Esophagus (tissue), 2 donors: ENCODE data around the gene CNIH2. TPM values are rescaled to one million over a fixed set of nuclear protein-coding genes. Genes with fewer than 3 reads are reported as not detected.
"Not testable (repeated sequence)": the region's sequence is repeated elsewhere in the genome, so short reads cannot be mapped to it uniquely, and the experiment has no call there.

Source experiments
- H3K27ac ChIP-seq, 2 donors: one replicate each; pipeline ENCODE4 v1.5.1; 2013; ENCODE audit warnings: low read depth in 2 of 2, mild to moderate bottlenecking in 2 of 2, inconsistent platforms in 1 of 2, low read length in 1 of 2, moderate library complexity in 1 of 2
- H3K27me3 ChIP-seq, 2 donors: one replicate each; pipeline ENCODE4 v1.6.1; 2013; ENCODE audit warnings: low read length in 2 of 2, control low read depth in 1 of 2, mild to moderate bottlenecking in 1 of 2; ENCODE audit not compliant: insufficient read depth in 2 of 2, control insufficient read depth in 1 of 2
- H3K36me3 ChIP-seq, 2 donors: one replicate each; pipeline ENCODE4 v1.6.1; 2013; ENCODE audit warnings: low read length in 1 of 2; ENCODE audit not compliant: control insufficient read depth in 2 of 2, insufficient read depth in 2 of 2
- H3K4me1 ChIP-seq, 2 donors: one replicate each; pipeline ENCODE4 v1.6.1; 2013; ENCODE audit warnings: low read length in 1 of 2; ENCODE audit not compliant: control insufficient read depth in 2 of 2, insufficient read depth in 2 of 2
- H3K4me3 ChIP-seq, 2 donors: one replicate each; pipeline ENCODE4 v1.5.1; 2013; ENCODE audit warnings: low read length in 2 of 2, mild to moderate bottlenecking in 2 of 2, low read depth in 1 of 2, moderate library complexity in 1 of 2
- H3K9me3 ChIP-seq, 2 donors: one replicate each; pipeline ENCODE4 v1.6.1; 2013; ENCODE audit warnings: mild to moderate bottlenecking in 2 of 2, low read depth in 1 of 2, low read length in 1 of 2, moderate library complexity in 1 of 2; ENCODE audit not compliant: control insufficient read depth in 2 of 2, insufficient read depth in 1 of 2
- WGBS, 2 donors: extraction: QIAGEN DNeasy Blood & Tissue Kit; methylation state at CpG; one replicate each; pipeline ENCODE4 v1.1.7; 2013; 5-methylcytosine and 5-hydroxymethylcytosine counted together
- polyA plus RNA-seq, 2 donors: library from polyadenylated mRNA; stranded (reverse); fragments of 200-250 nt; gene quantifications; one replicate each; pipeline ENCODE4 v1.2.3, GENCODE V29; 2013
- donor health status: healthy with polysubstance abuse.
- donor health status: Bipolar disorder and iron deficiency.

CNIH2 gene
- polyA plus RNA-seq, 2 donors, result 0.62 to 0.77 TPM

DNA sequence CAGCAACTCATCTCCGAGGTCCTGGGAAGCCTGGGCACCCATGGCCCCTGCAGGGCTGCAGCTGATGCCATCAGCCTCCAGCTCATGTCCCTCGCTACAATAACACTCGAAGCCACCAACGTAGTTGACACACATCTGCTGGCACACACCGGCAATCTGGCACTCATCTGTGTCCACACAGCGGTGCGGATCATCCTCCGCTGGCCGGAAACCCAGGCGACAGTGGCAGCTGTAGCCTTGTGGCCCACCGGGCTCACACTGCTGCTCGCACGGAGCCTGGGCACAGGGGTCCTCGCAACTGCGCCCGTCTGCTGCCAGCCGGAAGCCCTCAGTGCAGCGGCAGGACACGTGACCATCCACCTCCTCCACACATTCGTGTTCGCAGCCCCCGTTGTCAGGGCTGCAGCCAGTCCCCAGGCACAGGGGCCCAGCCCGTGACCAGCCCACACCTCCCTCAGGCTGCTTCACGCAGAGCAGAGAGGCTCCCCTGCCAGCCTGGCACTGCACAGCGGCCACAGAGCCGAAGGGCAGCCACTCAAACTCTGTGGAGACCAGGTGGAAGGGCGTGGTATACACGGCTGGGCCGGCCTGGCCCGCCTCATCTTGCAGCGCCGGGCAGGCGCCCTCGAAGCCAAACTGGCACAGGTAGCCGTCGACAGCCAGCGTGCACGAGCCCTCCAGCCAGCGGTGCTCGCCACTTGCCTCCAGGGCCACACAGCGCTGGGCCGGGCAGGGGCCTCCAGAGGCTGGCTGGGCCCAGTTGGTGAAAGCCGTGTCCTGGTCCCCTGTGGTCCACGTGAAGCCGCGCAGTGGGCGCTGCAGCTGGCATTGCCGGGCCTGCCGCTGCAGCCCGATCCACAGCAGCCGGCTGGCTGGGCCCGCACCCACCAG, 38.2 kb downstream of the CNIH2 start:
- no peaks in the 10 kb centered on the region for H3K27me3 ChIP-seq
- WGBS, 2 donors, result 42 to 57% methylated on average over 52 of the region's 52 CpGs
- H3K27ac ChIP-seq, result peak overlapping the region; percentile 37 to 74
- H3K36me3 ChIP-seq, result no peaks in the 10 kb centered on the region
- H3K4me3 ChIP-seq, result peak overlapping the region; percentile 11 to 33
- no peaks in the 10 kb centered on the region for H3K9me3 ChIP-seq
- H3K4me1 ChIP-seq, result peaks cover 9 to 26% of the 10 kb centered on the region in 2 donors

DNA sequence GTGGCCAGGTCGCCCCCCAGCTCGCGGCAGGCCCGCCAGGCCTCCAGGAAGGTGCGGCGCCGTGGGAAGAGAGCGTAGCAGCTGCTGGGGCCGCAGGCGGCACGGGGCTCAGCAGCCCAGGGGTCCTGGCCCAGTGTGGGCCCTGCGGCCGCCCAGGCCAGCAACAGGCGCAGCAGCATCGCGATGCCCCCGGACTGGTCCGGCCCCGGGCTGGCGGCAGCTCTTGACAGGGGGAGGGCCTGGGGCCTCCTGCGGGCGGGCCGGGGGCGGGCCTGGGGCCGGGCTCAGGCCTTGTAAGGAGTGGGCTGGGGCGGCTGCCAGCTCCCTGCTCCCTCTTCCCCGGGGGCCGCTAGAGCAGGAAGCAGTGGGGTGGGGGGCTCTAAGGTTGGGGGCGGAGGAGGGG, 38.9 kb downstream of the CNIH2 start, which contains the start of gene CD248:
CD248 (minus strand) TSS at position 196 of the 403 bp plus-strand sequence; CDS start at position 179, 17 bp downstream.
- WGBS, 2 donors, result 22% methylated on average over 22 to 29 of the region's 29 CpGs
- peaks cover 9 to 26% of the 10 kb centered on the region in 2 donors for H3K4me1 ChIP-seq
- H3K27ac ChIP-seq, result peak within 1 kb of the TSS; percentile 74 to 84
- H3K4me3 ChIP-seq, result peak within 1 kb of the TSS; percentile 11 to 33
- H3K9me3 ChIP-seq, result no peaks in the 10 kb centered on the region
- no peaks in the 10 kb centered on the region for H3K36me3 ChIP-seq
- H3K27me3 ChIP-seq, result no peaks in the 10 kb centered on the region

DNA sequence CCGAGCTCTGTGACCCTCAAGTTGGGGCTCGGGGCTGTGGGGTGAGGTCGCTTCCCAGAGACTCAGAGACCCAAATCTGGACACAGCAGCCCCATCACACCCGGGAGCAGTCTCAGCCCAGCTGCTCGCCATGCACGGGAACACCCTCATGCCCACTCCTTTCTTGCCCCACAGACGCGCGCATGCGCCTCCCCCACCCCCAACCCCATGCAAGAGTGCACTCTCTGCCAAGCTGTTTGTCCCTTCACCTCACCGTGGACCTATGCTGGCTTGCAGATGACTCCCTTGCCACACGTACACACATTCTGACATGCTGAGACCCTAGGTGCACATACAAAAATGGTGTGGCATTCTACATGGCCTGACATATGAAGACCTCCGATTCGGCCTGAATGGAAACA, 39.3 kb downstream of the CNIH2 start:
- H3K27me3 ChIP-seq, result no peaks in the 10 kb centered on the region
- no peak overlapping the region for H3K4me3 ChIP-seq
- peak overlapping the region; percentile 74 to 84 for H3K27ac ChIP-seq
- no peaks in the 10 kb centered on the region for H3K9me3 ChIP-seq
- 27 to 28% methylated on average over 14 of the region's 14 CpGs for WGBS, 2 donors
- H3K4me1 ChIP-seq, result peaks cover 9 to 26% of the 10 kb centered on the region in 2 donors
- H3K36me3 ChIP-seq, result no peaks in the 10 kb centered on the region

DNA sequence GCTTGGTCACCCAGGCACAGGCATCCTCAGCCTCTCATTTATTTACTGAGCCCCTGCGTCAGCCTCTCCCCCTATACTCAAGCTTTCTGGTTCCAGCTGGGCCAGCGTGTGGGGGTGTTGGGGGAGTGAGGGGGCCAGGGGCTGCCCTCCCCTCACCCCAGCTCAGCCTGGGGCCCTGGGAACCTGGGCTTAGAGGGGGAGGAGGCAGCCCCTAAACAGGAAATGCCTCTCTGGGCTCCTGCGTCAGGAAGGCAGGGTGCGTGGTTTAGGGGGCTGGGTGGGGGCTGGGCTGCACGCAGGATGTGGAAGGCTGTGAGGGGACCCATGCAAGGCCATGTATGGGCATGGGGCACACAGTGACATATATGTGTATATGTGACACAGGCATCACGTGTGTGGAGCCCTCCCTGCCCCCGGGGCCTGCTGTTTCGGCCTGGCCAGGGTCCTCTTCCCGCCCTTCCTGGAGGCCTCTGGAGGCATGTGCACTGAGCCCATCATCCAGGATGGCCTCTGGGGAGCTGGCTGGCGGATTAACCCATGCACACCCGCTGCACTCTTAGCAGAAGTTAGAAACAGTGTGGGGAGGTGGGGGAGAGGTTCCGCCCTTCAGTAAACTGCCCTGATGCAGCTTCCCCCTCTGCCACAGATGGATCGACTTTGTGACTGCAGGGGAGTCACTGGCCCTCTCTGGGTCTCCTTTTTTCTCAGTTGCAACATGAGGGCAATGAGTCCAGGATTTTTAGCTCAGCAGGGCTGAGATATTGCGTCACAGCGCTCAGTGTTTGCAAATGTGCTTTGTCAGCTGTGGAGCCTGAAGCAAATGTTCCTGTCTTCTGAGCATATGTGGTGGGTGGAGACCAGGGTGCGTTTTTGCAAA, 40.0 kb downstream of the CNIH2 start:
- Histone ChIP-seq H3K4me3 (no peak overlapping the region), H3K9me3 (no peaks in the 10 kb centered on the region), H3K36me3 (no peaks in the 10 kb centered on the region), H3K4me1 (peaks cover 9 to 26% of the 10 kb centered on the region in 2 donors), H3K27me3 (no peaks in the 10 kb centered on the region), H3K27ac (peak overlapping the region; percentile 74 to 84)
- 30 to 34% methylated on average over 16 of the region's 16 CpGs for WGBS, 2 donors

DNA sequence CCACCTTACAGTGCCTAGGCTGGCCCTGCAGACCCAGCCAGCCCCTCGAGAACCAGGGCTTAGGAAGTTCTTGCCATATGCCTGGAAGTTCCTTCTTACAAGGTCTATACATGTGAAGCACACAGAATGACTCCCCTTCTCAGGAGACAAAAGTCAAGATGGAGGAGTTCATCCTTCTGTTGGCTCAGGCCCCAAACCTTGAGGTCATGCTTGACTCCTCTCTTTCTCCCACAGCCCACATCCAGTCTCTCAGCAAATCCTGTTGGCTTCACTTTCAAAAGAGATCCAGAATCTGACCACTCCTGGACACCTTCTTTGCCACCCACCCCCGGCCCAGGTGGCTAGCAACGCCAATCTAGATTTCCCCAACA, 40.6 kb downstream of the CNIH2 start:
- H3K9me3 ChIP-seq, result no peaks in the 10 kb centered on the region
- 74% methylated on average over 3 of the region's 3 CpGs for WGBS, 2 donors
- no peak overlapping the region for H3K4me3 ChIP-seq
- H3K27ac ChIP-seq, result peak overlapping the region; percentile 50 to 74
- H3K27me3 ChIP-seq, result no peaks in the 10 kb centered on the region
- no peaks in the 10 kb centered on the region for H3K36me3 ChIP-seq
- H3K4me1 ChIP-seq, result peaks cover 9 to 25% of the 10 kb centered on the region in 2 donors

DNA sequence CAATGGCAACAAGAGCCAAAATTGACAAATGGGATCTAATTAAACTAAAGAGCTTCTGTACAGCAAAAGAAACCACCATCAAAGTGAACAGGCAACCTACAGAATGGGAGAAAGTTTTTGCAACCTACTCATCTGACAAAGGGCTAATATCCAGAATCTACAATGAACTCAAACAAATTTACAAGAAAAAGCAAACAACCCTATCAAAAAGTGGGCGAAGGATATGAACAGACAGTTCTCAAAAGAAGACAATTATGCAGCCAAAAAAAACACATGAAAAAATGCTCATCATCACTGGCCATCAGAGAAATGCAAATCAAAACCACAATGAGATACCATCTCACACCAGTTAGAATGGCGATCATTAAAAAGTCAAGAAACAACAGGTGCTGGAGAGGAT, 42.3 kb downstream of the CNIH2 start:
- 83 to 97% methylated on average over 1 to 2 of the region's 2 CpGs for WGBS, 2 donors
- H3K4me1 ChIP-seq, result peaks cover 9 to 22% of the 10 kb centered on the region in 2 donors
- not testable (repeated sequence) for H3K27ac ChIP-seq, H3K27me3 ChIP-seq, H3K9me3 ChIP-seq, H3K36me3 ChIP-seq, H3K4me3 ChIP-seq

DNA sequence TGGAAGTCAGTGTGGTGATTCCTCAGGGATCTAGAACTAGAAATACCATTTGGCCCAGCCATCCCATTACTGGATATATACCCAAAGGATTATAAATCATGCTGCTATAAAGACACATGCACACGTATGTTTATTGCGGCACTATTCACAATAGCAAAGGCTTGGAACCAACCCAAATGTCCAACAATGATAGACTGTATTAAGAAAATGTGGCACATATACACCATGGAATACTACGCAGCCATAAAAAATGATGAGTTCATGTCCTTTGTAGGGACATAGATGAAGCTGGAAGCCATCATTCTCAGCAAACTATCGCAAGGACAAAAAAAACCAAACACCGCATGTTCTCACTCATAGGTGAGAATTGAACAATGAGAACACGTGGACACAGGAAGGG, 42.8 kb downstream of the CNIH2 start:
- 90 to 93% methylated on average over 6 of the region's 6 CpGs for WGBS, 2 donors
- peaks cover 9 to 25% of the 10 kb centered on the region in 2 donors for H3K4me1 ChIP-seq
- H3K27me3 ChIP-seq, H3K9me3 ChIP-seq, H3K27ac ChIP-seq, H3K4me3 ChIP-seq, H3K36me3 ChIP-seq: not testable (repeated sequence)

DNA sequence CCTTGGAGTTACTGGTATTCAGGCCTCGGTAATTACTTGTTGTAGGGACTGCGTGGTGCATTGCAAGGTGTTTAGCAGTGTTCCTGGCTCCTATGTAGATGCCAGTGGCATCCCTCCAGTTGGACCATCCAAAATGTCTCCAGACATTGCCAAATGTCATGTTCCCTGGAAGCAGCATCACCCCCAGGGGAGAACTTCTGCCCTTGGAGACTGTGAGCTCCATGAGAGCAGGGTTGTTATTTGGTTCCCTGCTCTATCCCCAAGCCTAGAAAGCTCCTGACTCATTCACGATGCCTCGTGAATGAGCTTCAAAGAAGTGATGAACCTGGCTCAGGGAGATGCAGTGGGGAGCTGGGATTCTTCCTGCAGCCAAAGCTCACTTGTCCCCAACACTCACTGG, 43.6 kb downstream of the CNIH2 start:
- 58 to 77% methylated on average over 4 of the region's 4 CpGs for WGBS, 2 donors

DNA sequence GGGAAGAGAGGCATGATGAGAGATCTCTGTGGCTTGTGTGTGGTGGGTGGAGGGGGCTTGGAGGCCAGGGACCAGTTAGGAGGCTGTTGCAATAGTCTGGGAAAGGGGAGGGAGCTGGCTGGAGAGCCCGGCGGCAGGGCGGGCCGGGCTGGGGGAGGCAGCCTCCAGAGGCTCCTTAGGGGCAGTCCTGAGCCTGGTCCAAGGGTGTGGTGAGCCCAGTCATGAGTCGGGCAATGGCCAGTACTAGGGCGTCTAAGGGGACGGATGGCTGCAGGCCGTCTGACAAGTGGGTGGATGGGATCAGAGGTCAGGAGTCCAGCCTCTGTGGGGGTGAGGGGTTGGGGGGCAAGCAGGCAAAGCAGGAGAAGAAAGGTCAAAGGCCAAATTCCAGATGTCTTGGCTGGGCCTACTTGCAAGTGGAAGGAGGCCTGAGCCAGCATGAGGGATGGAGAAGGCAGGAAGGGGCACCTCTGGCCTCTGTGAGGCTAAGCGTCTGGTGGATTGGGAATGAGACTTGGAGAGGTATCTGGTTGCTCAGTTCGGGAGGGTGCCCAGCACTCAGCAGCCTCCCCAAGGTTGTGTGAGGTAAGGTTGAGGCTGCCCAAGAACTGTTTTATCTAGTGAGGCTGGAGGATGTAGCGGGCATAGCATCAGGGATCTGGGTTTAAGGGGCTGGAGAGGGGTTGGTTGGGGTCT, 44.9 kb downstream of the CNIH2 start:
- no peaks in the 10 kb centered on the region for H3K36me3 ChIP-seq
- H3K27me3 ChIP-seq, result no peaks in the 10 kb centered on the region
- H3K9me3 ChIP-seq, result no peaks in the 10 kb centered on the region
- WGBS, 2 donors, result 69 to 79% methylated on average over 11 of the region's 11 CpGs
- no peak overlapping the region for H3K4me3 ChIP-seq
- no peak overlapping the region for H3K27ac ChIP-seq
- H3K4me1 ChIP-seq, result peaks cover 0 to 15% of the 10 kb centered on the region in 2 donors

More for the DNA sequence above, 43.6 kb downstream of the CNIH2 start:
- Histone ChIP-seq H3K27me3 (no peaks in the 10 kb centered on the region), H3K4me3 (no peak overlapping the region), H3K4me1 (peaks cover 5 to 18% of the 10 kb centered on the region in 2 donors), H3K27ac (no peak overlapping the region), H3K36me3 (no peaks in the 10 kb centered on the region), H3K9me3 (no peaks in the 10 kb centered on the region)
